HEK293 (cell line): ENCODE measurements around the gene CSAD.

Experiments used
- ATF2 ChIP-seq: fragments of 450-650 bp; formaldehyde crosslinking; IDR thresholded peaks from 2 replicates; pipeline ENCODE4 v1.5.1; 2016; ENCODE audit warnings: missing biosample characterization, missing genetic modification characterization, low read depth
- IKZF3 ChIP-seq: fragments of 450-650 bp; IDR thresholded peaks from 2 replicates; pipeline ENCODE4 v1.5.0; 2018; ENCODE audit warnings: missing biosample characterization, mild to moderate bottlenecking, missing genetic modification characterization, moderate library complexity
- KLF16 ChIP-seq: fragments of 450-650 bp; formaldehyde crosslinking; IDR thresholded peaks from 2 replicates; pipeline ENCODE4 v1.5.1; 2017; ENCODE audit warnings: missing biosample characterization, missing genetic modification characterization
- KLF7 ChIP-seq: fragments of 450-650 bp; formaldehyde crosslinking; IDR thresholded peaks from 2 replicates; pipeline ENCODE4 v1.5.1; 2016; ENCODE audit warnings: missing biosample characterization, missing genetic modification characterization, borderline replicate concordance
- MYNN ChIP-seq: fragments of 450-650 bp; formaldehyde crosslinking; IDR thresholded peaks from 2 replicates; pipeline ENCODE4 v1.5.1; 2016; ENCODE audit warnings: missing biosample characterization, missing genetic modification characterization, borderline replicate concordance
- PRDM6 ChIP-seq: fragments of 450-650 bp; formaldehyde crosslinking; IDR thresholded peaks from 2 replicates; pipeline ENCODE4 v1.5.1; 2017; ENCODE audit warnings: missing biosample characterization, missing genetic modification characterization
- TRIM28 ChIP-seq: IDR thresholded peaks from 2 replicates; pipeline ENCODE4 v1.6.1; 2011; ENCODE audit warnings: low read length, control low read depth, borderline replicate concordance
- ZIC2 ChIP-seq: fragments of 450-650 bp; formaldehyde crosslinking; IDR thresholded peaks from 2 replicates; pipeline ENCODE4 v1.5.1; 2016; ENCODE audit warnings: missing biosample characterization, missing genetic modification characterization
- ZNF274 ChIP-seq, 2 experiments: fragments of 200-500 bp in 1 of 2; fragments of 450-650 bp in 1 of 2; sonication (Bioruptor generic) in 1 of 2; formaldehyde crosslinking in 1 of 2; IDR thresholded peaks; 2 replicates each; pipeline versions ENCODE4 v1.5.1 to v1.6.1; 2014 to 2016; ENCODE audit warnings: borderline replicate concordance in 1 of 2, inconsistent platforms in 1 of 2, low read length in 1 of 2, missing biosample characterization in 1 of 2, missing genetic modification characterization in 1 of 2
- ZNF362 ChIP-seq: fragments of 450-650 bp; formaldehyde crosslinking; IDR thresholded peaks from 2 replicates; pipeline ENCODE4 v1.5.1; 2016; ENCODE audit warnings: missing biosample characterization, missing genetic modification characterization
- ZNF37A ChIP-seq: fragments of 450-650 bp; IDR thresholded peaks from 2 replicates; pipeline ENCODE4 v1.5.1; 2018; ENCODE audit warnings: missing biosample characterization, missing genetic modification characterization
- ZNF426 ChIP-seq: fragments of 450-650 bp; formaldehyde crosslinking; IDR thresholded peaks from 2 replicates; pipeline ENCODE4 v1.5.1; 2017; ENCODE audit warnings: missing biosample characterization, missing genetic modification characterization, mild to moderate bottlenecking, inconsistent platforms, moderate library complexity
- ZNF473 ChIP-seq: fragments of 450-650 bp; formaldehyde crosslinking; IDR thresholded peaks from 2 replicates; pipeline ENCODE4 v1.5.1; 2017; ENCODE audit warnings: missing biosample characterization, missing genetic modification characterization
- ZNF529 ChIP-seq: fragments of 450-650 bp; formaldehyde crosslinking; IDR thresholded peaks from 2 replicates; pipeline ENCODE4 v1.5.1; 2017; ENCODE audit warnings: missing genetic modification characterization, missing biosample characterization; ENCODE audit not compliant: insufficient replicate concordance
- ZNF596 ChIP-seq: fragments of 450-650 bp; IDR thresholded peaks from 2 replicates; pipeline ENCODE4 v1.5.0; 2018; ENCODE audit warnings: missing biosample characterization, mild to moderate bottlenecking, missing genetic modification characterization, moderate library complexity
- ZNF610 ChIP-seq: fragments of 450-650 bp; formaldehyde crosslinking; IDR thresholded peaks from 2 replicates; pipeline ENCODE4 v1.5.1; 2016; ENCODE audit warnings: missing biosample characterization, missing genetic modification characterization, borderline replicate concordance
- ZNF660 ChIP-seq: fragments of 450-650 bp; IDR thresholded peaks from 2 replicates; pipeline ENCODE4 v1.5.1; 2018; ENCODE audit warnings: missing biosample characterization, mild to moderate bottlenecking, missing genetic modification characterization
- ZNF76 ChIP-seq: fragments of 450-650 bp; formaldehyde crosslinking; IDR thresholded peaks from 2 replicates; pipeline ENCODE4; 2016; ENCODE audit warnings: low read depth, missing biosample characterization, missing genetic modification characterization, borderline replicate concordance
- ZNF791 ChIP-seq: fragments of 450-650 bp; formaldehyde crosslinking; IDR thresholded peaks from 2 replicates; pipeline ENCODE4 v1.5.1; 2016; ENCODE audit warnings: missing biosample characterization, missing genetic modification characterization
- TF ChIP-seq, protein P1 (sequence below): fragments of 450-650 bp; formaldehyde crosslinking; IDR thresholded peaks from 2 replicates; pipeline ENCODE4 v1.5.1; 2016; ENCODE audit warnings: missing biosample characterization, missing genetic modification characterization
- TF ChIP-seq, protein P2 (sequence below): fragments of 450-650 bp; formaldehyde crosslinking; IDR thresholded peaks from 2 replicates; pipeline ENCODE4 v1.5.1; 2017; ENCODE audit warnings: missing biosample characterization, missing genetic modification characterization
- TF ChIP-seq, protein P3 (sequence below): fragments of 450-650 bp; formaldehyde crosslinking; IDR thresholded peaks from 2 replicates; pipeline ENCODE4 v1.5.1; 2016; ENCODE audit warnings: missing biosample characterization, missing genetic modification characterization
- TF ChIP-seq, protein P4 (sequence below): fragments of 450-650 bp; formaldehyde crosslinking; optimal IDR thresholded peaks from 2 replicates; pipeline ENCODE3; 2016; ENCODE audit warnings: missing biosample characterization, mild to moderate bottlenecking, missing genetic modification characterization
- TF ChIP-seq, protein P5 (sequence below): fragments of 450-650 bp; formaldehyde crosslinking; IDR thresholded peaks from 2 replicates; pipeline ENCODE4 v1.5.1; 2016; ENCODE audit warnings: missing biosample characterization, missing genetic modification characterization

CSAD gene

GRCh38 chr12:53220694-53221202, 40.0 kb upstream of the CSAD start (continued):
- TF ChIP-seq PRDM6 (tag by site-specific recombination) (no peak), ZNF426 (tag by site-specific recombination) (no peak), KLF7 (tag by site-specific recombination) (peak; percentile 36; the same call in 1 of the 2 replicates), ZNF791 (tag by site-specific recombination) (no peak), KLF16 (peak; percentile 36; the same call in 1 of the 2 replicates), ZIC2 (peak; percentile 69), ZNF660 (tag by site-specific recombination) (peak; percentile 30; the same call in 1 of the 2 replicates), ATF2 (tag by site-specific recombination) (no peak), ZNF362 (tag by site-specific recombination) (no peak), TRIM28 (peak; percentile 57; the same call in 1 of the 2 replicates), ZNF610 (tag by site-specific recombination) (no peak), ZNF529 (no peak), ZNF37A (tag by site-specific recombination) (no peak), ZNF473 (tag by site-specific recombination) (no peak), IKZF3 (tag by site-specific recombination) (peak; percentile 81), ZNF274 (IDR thresholded peaks at IDR 0.05; ENCODE audit: low read length) (no peak), ZNF274 (tag by site-specific recombination; IDR thresholded peaks at IDR 0.05; ENCODE audit: borderline replicate concordance) (no peak), ZNF596 (tag by site-specific recombination) (no peak), ZNF76 (tag by site-specific recombination) (peak; percentile 46; the same call in 1 of the 2 replicates), MYNN (tag by site-specific recombination) (no peak)
- TF ChIP-seq, protein P1, sequence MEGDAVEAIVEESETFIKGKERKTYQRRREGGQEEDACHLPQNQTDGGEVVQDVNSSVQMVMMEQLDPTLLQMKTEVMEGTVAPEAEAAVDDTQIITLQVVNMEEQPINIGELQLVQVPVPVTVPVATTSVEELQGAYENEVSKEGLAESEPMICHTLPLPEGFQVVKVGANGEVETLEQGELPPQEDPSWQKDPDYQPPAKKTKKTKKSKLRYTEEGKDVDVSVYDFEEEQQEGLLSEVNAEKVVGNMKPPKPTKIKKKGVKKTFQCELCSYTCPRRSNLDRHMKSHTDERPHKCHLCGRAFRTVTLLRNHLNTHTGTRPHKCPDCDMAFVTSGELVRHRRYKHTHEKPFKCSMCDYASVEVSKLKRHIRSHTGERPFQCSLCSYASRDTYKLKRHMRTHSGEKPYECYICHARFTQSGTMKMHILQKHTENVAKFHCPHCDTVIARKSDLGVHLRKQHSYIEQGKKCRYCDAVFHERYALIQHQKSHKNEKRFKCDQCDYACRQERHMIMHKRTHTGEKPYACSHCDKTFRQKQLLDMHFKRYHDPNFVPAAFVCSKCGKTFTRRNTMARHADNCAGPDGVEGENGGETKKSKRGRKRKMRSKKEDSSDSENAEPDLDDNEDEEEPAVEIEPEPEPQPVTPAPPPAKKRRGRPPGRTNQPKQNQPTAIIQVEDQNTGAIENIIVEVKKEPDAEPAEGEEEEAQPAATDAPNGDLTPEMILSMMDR (tag by site-specific recombination) = no peak
- TF ChIP-seq, protein P2, sequence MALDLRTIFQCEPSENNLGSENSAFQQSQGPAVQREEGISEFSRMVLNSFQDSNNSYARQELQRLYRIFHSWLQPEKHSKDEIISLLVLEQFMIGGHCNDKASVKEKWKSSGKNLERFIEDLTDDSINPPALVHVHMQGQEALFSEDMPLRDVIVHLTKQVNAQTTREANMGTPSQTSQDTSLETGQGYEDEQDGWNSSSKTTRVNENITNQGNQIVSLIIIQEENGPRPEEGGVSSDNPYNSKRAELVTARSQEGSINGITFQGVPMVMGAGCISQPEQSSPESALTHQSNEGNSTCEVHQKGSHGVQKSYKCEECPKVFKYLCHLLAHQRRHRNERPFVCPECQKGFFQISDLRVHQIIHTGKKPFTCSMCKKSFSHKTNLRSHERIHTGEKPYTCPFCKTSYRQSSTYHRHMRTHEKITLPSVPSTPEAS (tag by site-specific recombination) = no peak
- TF ChIP-seq, protein P3, sequence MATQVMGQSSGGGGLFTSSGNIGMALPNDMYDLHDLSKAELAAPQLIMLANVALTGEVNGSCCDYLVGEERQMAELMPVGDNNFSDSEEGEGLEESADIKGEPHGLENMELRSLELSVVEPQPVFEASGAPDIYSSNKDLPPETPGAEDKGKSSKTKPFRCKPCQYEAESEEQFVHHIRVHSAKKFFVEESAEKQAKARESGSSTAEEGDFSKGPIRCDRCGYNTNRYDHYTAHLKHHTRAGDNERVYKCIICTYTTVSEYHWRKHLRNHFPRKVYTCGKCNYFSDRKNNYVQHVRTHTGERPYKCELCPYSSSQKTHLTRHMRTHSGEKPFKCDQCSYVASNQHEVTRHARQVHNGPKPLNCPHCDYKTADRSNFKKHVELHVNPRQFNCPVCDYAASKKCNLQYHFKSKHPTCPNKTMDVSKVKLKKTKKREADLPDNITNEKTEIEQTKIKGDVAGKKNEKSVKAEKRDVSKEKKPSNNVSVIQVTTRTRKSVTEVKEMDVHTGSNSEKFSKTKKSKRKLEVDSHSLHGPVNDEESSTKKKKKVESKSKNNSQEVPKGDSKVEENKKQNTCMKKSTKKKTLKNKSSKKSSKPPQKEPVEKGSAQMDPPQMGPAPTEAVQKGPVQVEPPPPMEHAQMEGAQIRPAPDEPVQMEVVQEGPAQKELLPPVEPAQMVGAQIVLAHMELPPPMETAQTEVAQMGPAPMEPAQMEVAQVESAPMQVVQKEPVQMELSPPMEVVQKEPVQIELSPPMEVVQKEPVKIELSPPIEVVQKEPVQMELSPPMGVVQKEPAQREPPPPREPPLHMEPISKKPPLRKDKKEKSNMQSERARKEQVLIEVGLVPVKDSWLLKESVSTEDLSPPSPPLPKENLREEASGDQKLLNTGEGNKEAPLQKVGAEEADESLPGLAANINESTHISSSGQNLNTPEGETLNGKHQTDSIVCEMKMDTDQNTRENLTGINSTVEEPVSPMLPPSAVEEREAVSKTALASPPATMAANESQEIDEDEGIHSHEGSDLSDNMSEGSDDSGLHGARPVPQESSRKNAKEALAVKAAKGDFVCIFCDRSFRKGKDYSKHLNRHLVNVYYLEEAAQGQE = no peak
- TF ChIP-seq, protein P4, sequence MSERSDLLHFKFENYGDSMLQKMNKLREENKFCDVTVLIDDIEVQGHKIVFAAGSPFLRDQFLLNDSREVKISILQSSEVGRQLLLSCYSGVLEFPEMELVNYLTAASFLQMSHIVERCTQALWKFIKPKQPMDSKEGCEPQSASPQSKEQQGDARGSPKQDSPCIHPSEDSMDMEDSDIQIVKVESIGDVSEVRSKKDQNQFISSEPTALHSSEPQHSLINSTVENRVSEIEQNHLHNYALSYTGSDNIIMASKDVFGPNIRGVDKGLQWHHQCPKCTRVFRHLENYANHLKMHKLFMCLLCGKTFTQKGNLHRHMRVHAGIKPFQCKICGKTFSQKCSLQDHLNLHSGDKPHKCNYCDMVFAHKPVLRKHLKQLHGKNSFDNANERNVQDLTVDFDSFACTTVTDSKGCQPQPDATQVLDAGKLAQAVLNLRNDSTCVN (tag by site-specific recombination) = peak; percentile 99
- TF ChIP-seq, protein P5, sequence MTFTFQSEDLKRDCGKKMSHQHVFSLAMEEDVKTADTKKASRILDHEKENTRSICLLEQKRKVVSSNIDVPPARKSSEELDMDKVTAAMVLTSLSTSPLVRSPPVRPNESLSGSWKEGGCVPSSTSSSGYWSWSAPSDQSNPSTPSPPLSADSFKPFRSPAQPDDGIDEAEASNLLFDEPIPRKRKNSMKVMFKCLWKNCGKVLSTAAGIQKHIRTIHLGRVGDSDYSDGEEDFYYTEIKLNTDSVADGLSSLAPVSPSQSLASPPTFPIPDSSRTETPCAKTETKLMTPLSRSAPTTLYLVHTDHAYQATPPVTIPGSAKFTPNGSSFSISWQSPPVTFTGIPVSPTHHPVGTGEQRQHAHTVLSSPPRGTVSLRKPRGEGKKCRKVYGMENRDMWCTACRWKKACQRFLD (tag by site-specific recombination) = no peak
